ENCODE results near the gene CUBN.

DNA sequence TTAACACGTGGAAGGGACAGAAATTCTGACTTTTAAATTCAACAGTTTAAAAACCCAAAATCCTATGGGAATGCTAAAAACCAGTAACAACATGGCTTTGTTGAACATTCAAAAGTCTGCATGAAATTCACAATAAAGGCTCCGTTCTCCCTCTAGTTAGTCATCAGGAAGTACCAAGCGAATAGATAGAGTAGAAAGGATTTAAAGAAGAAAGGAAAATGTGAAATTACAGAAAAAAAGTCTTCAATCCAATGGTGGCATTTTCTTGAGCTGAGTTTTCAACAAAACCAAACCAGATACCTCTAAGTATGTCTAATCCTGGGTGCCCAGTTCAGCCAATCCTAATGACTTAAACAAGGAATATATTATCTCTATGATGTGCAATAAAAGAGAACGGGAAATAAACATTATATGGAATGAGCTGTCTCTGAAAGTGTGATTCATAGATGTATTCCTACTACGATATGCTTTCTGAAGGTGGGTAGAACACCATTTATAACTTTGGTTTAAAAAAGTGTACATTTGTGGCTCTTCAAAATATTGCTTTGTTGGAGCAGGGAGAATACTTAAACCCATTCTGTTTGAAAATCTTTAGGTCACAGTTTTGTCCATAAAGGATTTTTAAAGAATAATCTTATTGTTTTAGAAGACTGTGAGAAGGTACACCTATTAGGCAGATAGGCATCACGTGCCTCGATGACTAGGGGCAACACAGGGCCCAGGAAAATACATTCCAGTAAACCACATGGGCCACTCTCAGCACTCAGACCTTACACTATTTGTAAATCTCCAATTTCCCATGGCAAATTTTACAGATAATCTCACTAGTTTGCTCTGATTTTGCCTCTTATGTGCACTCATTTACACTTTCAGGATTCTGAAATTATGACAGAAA, 87.7 kb downstream of the CUBN start:
- TF ChIP-seq TCF7L2 (IDR thresholded peaks at IDR 0.05; ENCODE audit: borderline replicate concordance, low read depth, low read length) = no peak
- no peak for TF ChIP-seq REST (tag by site-specific recombination; IDR thresholded peaks at IDR 0.05)
- no peak for TF ChIP-seq YY1 (tag by site-specific recombination; IDR thresholded peaks at IDR 0.05)
- TF ChIP-seq, protein P1, sequence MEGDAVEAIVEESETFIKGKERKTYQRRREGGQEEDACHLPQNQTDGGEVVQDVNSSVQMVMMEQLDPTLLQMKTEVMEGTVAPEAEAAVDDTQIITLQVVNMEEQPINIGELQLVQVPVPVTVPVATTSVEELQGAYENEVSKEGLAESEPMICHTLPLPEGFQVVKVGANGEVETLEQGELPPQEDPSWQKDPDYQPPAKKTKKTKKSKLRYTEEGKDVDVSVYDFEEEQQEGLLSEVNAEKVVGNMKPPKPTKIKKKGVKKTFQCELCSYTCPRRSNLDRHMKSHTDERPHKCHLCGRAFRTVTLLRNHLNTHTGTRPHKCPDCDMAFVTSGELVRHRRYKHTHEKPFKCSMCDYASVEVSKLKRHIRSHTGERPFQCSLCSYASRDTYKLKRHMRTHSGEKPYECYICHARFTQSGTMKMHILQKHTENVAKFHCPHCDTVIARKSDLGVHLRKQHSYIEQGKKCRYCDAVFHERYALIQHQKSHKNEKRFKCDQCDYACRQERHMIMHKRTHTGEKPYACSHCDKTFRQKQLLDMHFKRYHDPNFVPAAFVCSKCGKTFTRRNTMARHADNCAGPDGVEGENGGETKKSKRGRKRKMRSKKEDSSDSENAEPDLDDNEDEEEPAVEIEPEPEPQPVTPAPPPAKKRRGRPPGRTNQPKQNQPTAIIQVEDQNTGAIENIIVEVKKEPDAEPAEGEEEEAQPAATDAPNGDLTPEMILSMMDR (tag by site-specific recombination; IDR thresholded peaks at IDR 0.05) = no peak
- no peak for TF ChIP-seq SETDB1 (IDR thresholded peaks at IDR 0.05; ENCODE audit: insufficient read length, low read length)
- no peak for TF ChIP-seq ZNF777 (tag by site-specific recombination; IDR thresholded peaks at IDR 0.05; ENCODE audit: borderline replicate concordance)
